ENCODE data around the gene NR3C1. TPM values are rescaled to one million over a fixed set of nuclear protein-coding genes. Genes with fewer than 3 reads are reported as not detected.
A peak's percentile ranks its signal among the peaks of the same experiment; 100 is the strongest.

The NR3C1 gene
- total RNA-seq, 2 experiments from 2014 or later, result 52.7 to 55.6 TPM

- H3K4me1 Mint-ChIP-seq (ENCODE audit: low read depth), result peaks cover 7% of the 10 kb centered on the region
- H3K27ac Mint-ChIP-seq, result no peak overlapping the region
- H3K27me3 Mint-ChIP-seq, result no peaks in the 10 kb centered on the region
- TF ChIP-seq CTCF (IDR thresholded peaks at IDR 0.05), result no peak
- no peak overlapping the region for H3K4me3 Mint-ChIP-seq
- no peaks in the 10 kb centered on the region for H3K9me3 Mint-ChIP-seq
- ATAC-seq, result no peak
- ChIA-PET POLR2A (no interaction called here), CTCF (no interaction called here)
- DNase-seq, result no peak
- peaks cover 29% of the 10 kb centered on the region for H3K36me3 Mint-ChIP-seq (ENCODE audit: low read depth)
- intact Hi-C loops (cut with micrococcal nuclease), result no loop called here
Observed at GRCh38 chr5:143277536-143277935, 126.0 kb downstream of the NR3C1 start.

- peaks cover 7% of the 10 kb centered on the region for H3K4me1 Mint-ChIP-seq (ENCODE audit: low read depth)
- ATAC-seq (no peak), DNase-seq (no peak)
- ChIA-PET POLR2A (no interaction called here), CTCF (no interaction called here)
- H3K27ac Mint-ChIP-seq, result peak overlapping the region; percentile 38
- intact Hi-C loops (cut with micrococcal nuclease), result no loop called here
- no peak overlapping the region for H3K4me3 Mint-ChIP-seq
- H3K36me3 Mint-ChIP-seq (ENCODE audit: low read depth), result peaks cover 21% of the 10 kb centered on the region
- H3K27me3 Mint-ChIP-seq, result no peaks in the 10 kb centered on the region
- H3K9me3 Mint-ChIP-seq, result no peaks in the 10 kb centered on the region
- no peak for TF ChIP-seq CTCF (IDR thresholded peaks at IDR 0.05)
Observed at GRCh38 chr5:143275512-143276363, 127.7 kb downstream of the NR3C1 start.

- POLR2A ChIA-PET, result no interaction called here
- no peak overlapping the region for H3K4me3 Mint-ChIP-seq
- CTCF ChIA-PET, result no interaction called here
- ATAC-seq, result no peak
- no peak overlapping the region for H3K27ac Mint-ChIP-seq
- peaks cover 7% of the 10 kb centered on the region for H3K4me1 Mint-ChIP-seq (ENCODE audit: low read depth)
- no peaks in the 10 kb centered on the region for H3K27me3 Mint-ChIP-seq
- intact Hi-C loops (cut with micrococcal nuclease), result no loop called here
- H3K9me3 Mint-ChIP-seq, result no peaks in the 10 kb centered on the region
- peaks cover 16% of the 10 kb centered on the region for H3K36me3 Mint-ChIP-seq (ENCODE audit: low read depth)
- DNase-seq, result no peak
- no peak for TF ChIP-seq CTCF (IDR thresholded peaks at IDR 0.05)
Observed at GRCh38 chr5:143274952-143275351, 128.5 kb downstream of the NR3C1 start.

GRCh38 chr5:143271431-143271830 lies 132.1 kb downstream of the NR3C1 start:
- ATAC-seq (no peak), DNase-seq (no peak)
- peaks cover 7% of the 10 kb centered on the region for H3K4me1 Mint-ChIP-seq (ENCODE audit: low read depth)
- ChIA-PET CTCF (no interaction called here), POLR2A (no interaction called here)
- TF ChIP-seq CTCF (IDR thresholded peaks at IDR 0.05), result no peak
- intact Hi-C loops (cut with micrococcal nuclease), result no loop called here
- H3K4me3 Mint-ChIP-seq, result no peak overlapping the region
- H3K36me3 Mint-ChIP-seq (ENCODE audit: low read depth), result peaks cover 4% of the 10 kb centered on the region
- H3K27me3 Mint-ChIP-seq, result no peaks in the 10 kb centered on the region
- peaks cover 24% of the 10 kb centered on the region for H3K9me3 Mint-ChIP-seq
- H3K27ac Mint-ChIP-seq, result no peak overlapping the region

- ATAC-seq, result no peak
- intact Hi-C loops (cut with micrococcal nuclease), result no loop called here
- DNase-seq, result no peak
- Mint-ChIP-seq H3K36me3 (ENCODE audit: low read depth) (peaks cover 3% of the 10 kb centered on the region), H3K4me1 (ENCODE audit: low read depth) (no peaks in the 10 kb centered on the region), H3K27me3 (no peaks in the 10 kb centered on the region), H3K9me3 (peaks cover 31% of the 10 kb centered on the region), H3K27ac (no peak overlapping the region), H3K4me3 (no peak overlapping the region)
- CTCF ChIA-PET, result no interaction called here
- POLR2A ChIA-PET, result no interaction called here
- no peak for TF ChIP-seq CTCF (IDR thresholded peaks at IDR 0.05)
Observed at GRCh38 chr5:143268388-143268787, 135.1 kb downstream of the NR3C1 start.
